NCI-H345 treated with DMSO at 0.1 percent for 48 hours (cell line): ENCODE results near the gene ZNF423.

ENCODE experiments used
- DNase-seq: peaks from one replicate; lab custom pipeline; 2025; ENCODE audit not compliant: unreplicated experiment; lab: John Stamatoyannopoulos, UW

Gene ZNF423

GRCh38 chr16:49502136-49502881 is 353.6 kb downstream of the ZNF423 start:
- DNase-seq: no peak

- DNase-seq: no peak
Observed at GRCh38 chr16:49499869-49500610, 355.9 kb downstream of the ZNF423 start.

GRCh38 chr16:49499414-49499785 is 356.5 kb downstream of the ZNF423 start:
- DNase-seq: no peak

GRCh38 chr16:49498666-49499413 is 357.1 kb downstream of the ZNF423 start:
- no peak for DNase-seq

GRCh38 chr16:49498264-49498663 is 357.6 kb downstream of the ZNF423 start:
- no peak for DNase-seq

GRCh38 chr16:49497466-49497865 is 358.4 kb downstream of the ZNF423 start:
- DNase-seq: no peak

- no peak for DNase-seq
Observed at GRCh38 chr16:49496656-49497055, 359.3 kb downstream of the ZNF423 start.

GRCh38 chr16:49495596-49496355 is 360.1 kb downstream of the ZNF423 start:
- DNase-seq: no peak

GRCh38 chr16:49494891-49495566 is 360.9 kb downstream of the ZNF423 start:
- DNase-seq: no peak

GRCh38 chr16:49494474-49494873 is 361.4 kb downstream of the ZNF423 start:
- no peak for DNase-seq

GRCh38 chr16:49493836-49494235 is 362.1 kb downstream of the ZNF423 start:
- no peak for DNase-seq

GRCh38 chr16:49492896-49493626 is 362.9 kb downstream of the ZNF423 start:
- no peak for DNase-seq

- DNase-seq: no peak
Observed at GRCh38 chr16:49491771-49492761, 363.8 kb downstream of the ZNF423 start.

GRCh38 chr16:49491106-49491670 is 364.7 kb downstream of the ZNF423 start:
- no peak for DNase-seq

- no peak for DNase-seq
Observed at GRCh38 chr16:49490321-49490705, 365.6 kb downstream of the ZNF423 start.

GRCh38 chr16:49489686-49490320 is 366.1 kb downstream of the ZNF423 start:
- no peak for DNase-seq

- DNase-seq: no peak
Observed at GRCh38 chr16:49488740-49489525, 367.0 kb downstream of the ZNF423 start.
